ENCODE results near the gene HDDC2. TPM values are rescaled to one million over a fixed set of nuclear protein-coding genes. Genes with fewer than 3 reads are reported as not detected.

The HDDC2 gene
- total and polyA plus RNA-seq, 3 donors from 2014 or later: 61.3 to 112 (median 89.6) TPM

- intact Hi-C loops (cut with DNase I; ENCODE audit: low total_unique reads): no loop called here
- DNase-seq: no peak
- Histone ChIP-seq H3K27ac (no peak overlapping the region), H3K27me3 (no peaks in the 10 kb centered on the region), H3K4me3 (no peak overlapping the region), H3K36me3 (ENCODE audit: low read depth, missing control alignments) (no peaks in the 10 kb centered on the region), H3K9me3 (no peaks in the 10 kb centered on the region), H3K4me1 (no peaks in the 10 kb centered on the region)
- TF ChIP-seq POLR2A (IDR thresholded peaks at IDR 0.05): no peak
- TF ChIP-seq, protein P1, sequence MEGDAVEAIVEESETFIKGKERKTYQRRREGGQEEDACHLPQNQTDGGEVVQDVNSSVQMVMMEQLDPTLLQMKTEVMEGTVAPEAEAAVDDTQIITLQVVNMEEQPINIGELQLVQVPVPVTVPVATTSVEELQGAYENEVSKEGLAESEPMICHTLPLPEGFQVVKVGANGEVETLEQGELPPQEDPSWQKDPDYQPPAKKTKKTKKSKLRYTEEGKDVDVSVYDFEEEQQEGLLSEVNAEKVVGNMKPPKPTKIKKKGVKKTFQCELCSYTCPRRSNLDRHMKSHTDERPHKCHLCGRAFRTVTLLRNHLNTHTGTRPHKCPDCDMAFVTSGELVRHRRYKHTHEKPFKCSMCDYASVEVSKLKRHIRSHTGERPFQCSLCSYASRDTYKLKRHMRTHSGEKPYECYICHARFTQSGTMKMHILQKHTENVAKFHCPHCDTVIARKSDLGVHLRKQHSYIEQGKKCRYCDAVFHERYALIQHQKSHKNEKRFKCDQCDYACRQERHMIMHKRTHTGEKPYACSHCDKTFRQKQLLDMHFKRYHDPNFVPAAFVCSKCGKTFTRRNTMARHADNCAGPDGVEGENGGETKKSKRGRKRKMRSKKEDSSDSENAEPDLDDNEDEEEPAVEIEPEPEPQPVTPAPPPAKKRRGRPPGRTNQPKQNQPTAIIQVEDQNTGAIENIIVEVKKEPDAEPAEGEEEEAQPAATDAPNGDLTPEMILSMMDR (IDR thresholded peaks at IDR 0.05): no peak
- 71 to 83% methylated on average over 3 of the region's 3 CpGs for WGBS, 2 donors
Measured at GRCh38 chr6:125294925-125295324, 6.8 kb downstream of the HDDC2 start.

DNA sequence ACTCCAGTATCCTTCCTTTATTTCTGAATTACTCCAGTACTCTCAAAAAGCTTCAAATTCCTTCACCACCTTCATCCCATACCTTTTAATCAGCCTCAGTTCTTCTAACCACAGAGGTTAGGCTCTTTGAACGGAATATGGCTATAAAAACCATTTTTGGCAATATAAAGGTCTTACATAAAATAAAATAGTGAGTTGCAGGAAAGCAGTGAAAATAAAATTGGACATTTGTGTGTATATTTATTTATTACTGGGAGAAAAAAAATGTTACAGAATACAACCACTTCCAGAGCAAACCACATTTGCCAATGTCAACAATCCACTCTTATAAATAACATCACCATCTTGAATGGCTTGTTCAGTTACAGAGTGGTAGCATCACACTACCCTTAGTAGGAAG, 7.7 kb downstream of the HDDC2 start:
- Histone ChIP-seq H3K36me3 (ENCODE audit: low read depth, missing control alignments) (no peaks in the 10 kb centered on the region), H3K9me3 (no peaks in the 10 kb centered on the region), H3K4me3 (no peak overlapping the region), H3K27me3 (no peaks in the 10 kb centered on the region), H3K4me1 (no peaks in the 10 kb centered on the region), H3K27ac (no peak overlapping the region)
- no peak for DNase-seq
- intact Hi-C loops (cut with DNase I; ENCODE audit: low total_unique reads): no loop called here
- TF ChIP-seq, protein P1 (IDR thresholded peaks at IDR 0.05): no peak
- TF ChIP-seq POLR2A (IDR thresholded peaks at IDR 0.05): no peak
- 66 to 84% methylated on average over 1 of the region's 1 CpG for WGBS, 2 donors

- 72 to 90% methylated on average over 3 of the region's 3 CpGs for WGBS, 2 donors
- TF ChIP-seq POLR2A (IDR thresholded peaks at IDR 0.05): no peak
- TF ChIP-seq, protein P1 (IDR thresholded peaks at IDR 0.05): no peak
- intact Hi-C loops (cut with DNase I; ENCODE audit: low total_unique reads): no loop called here
- no peaks in the 10 kb centered on the region for H3K4me1 ChIP-seq
- no peak overlapping the region for H3K27ac ChIP-seq
- H3K36me3 ChIP-seq (ENCODE audit: low read depth, missing control alignments): no peaks in the 10 kb centered on the region
- H3K4me3 ChIP-seq: no peak overlapping the region
- no peak for DNase-seq
- no peaks in the 10 kb centered on the region for H3K27me3 ChIP-seq
- no peaks in the 10 kb centered on the region for H3K9me3 ChIP-seq
Measured at GRCh38 chr6:125293587-125293986, 8.2 kb downstream of the HDDC2 start.

- Histone ChIP-seq H3K4me1 (no peaks in the 10 kb centered on the region), H3K9me3 (no peaks in the 10 kb centered on the region), H3K4me3 (no peak overlapping the region), H3K27ac (no peak overlapping the region), H3K36me3 (ENCODE audit: low read depth, missing control alignments) (no peaks in the 10 kb centered on the region), H3K27me3 (no peaks in the 10 kb centered on the region)
- WGBS, 2 donors: 91 to 94% methylated on average over 9 of the region's 9 CpGs
- DNase-seq: no peak
- TF ChIP-seq, protein P1 (IDR thresholded peaks at IDR 0.05): no peak
- no peak for TF ChIP-seq POLR2A (IDR thresholded peaks at IDR 0.05)
- intact Hi-C loops (cut with DNase I; ENCODE audit: low total_unique reads): no loop called here
Measured at GRCh38 chr6:125287718-125288117, 14.0 kb downstream of the HDDC2 start.

DNA sequence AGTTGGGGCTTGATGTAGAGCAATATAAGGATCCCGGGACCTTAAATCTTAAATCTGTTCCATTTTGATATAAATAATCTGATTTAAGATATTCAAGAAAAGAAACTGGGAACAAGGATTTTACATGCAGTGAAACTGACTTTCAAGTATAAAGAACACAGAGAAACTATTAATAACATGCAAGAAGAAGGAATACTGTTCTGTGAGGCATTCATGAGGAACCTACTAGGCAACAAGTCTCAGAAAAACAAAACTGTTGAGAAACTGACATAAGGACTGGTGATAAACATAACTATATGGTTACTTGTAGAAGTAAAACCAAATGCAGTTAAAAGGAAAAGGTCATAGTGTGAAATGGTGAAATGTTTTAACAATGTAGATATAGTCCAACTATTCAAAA, 15.8 kb downstream of the HDDC2 start:
- no peaks in the 10 kb centered on the region for H3K36me3 ChIP-seq (ENCODE audit: low read depth, missing control alignments)
- H3K4me3 ChIP-seq: no peak overlapping the region
- DNase-seq: no peak
- no peaks in the 10 kb centered on the region for H3K4me1 ChIP-seq
- TF ChIP-seq, protein P1 (IDR thresholded peaks at IDR 0.05): no peak
- TF ChIP-seq POLR2A (IDR thresholded peaks at IDR 0.05): no peak
- 90 to 100% methylated on average over 1 of the region's 1 CpG for WGBS, 2 donors
- H3K27ac ChIP-seq: no peak overlapping the region
- H3K27me3 ChIP-seq: no peaks in the 10 kb centered on the region
- intact Hi-C loops (cut with DNase I; ENCODE audit: low total_unique reads): no loop called here
- no peaks in the 10 kb centered on the region for H3K9me3 ChIP-seq

All from testis (tissue), 3 donors.